Endothelial cell of umbilical vein (primary cell): ENCODE results near the gene CELF5. TPM values are rescaled to one million over a fixed set of nuclear protein-coding genes. Genes with fewer than 3 reads are reported as not detected.

Experiments
- BruUV-seq: library from RNA; stranded (reverse); fragments of 400-500 nt; replicated peaks from 2 replicates; lab custom pipeline; 2021; lab: Mats Ljungman, UMichigan
- CTCF ChIA-PET: fragments of 300-600, 350-600 bp; sonication (Branson Sonifier 250); formaldehyde crosslinking; loops from one replicate; lab custom pipeline; 2021; ENCODE audit warnings: antibody characterized with exemption, inconsistent platforms; lab: Charles Lee
- POLR2A ChIA-PET: fragments of 300-600, 350-600 bp; sonication (Branson Sonifier 250); formaldehyde crosslinking; loops from one replicate; lab custom pipeline; 2021; ENCODE audit warnings: antibody characterized with exemption, inconsistent platforms; lab: Charles Lee
- DNase-seq: peaks from one replicate; pipeline ENCODE4 v3.0.0-alpha.2; 2011; ENCODE audit warnings: low read depth, low spot score
- FAIRE-seq: peaks from 2 replicates; lab custom pipeline; 2011; peaks lifted over from hg19 to GRCh38; lab: Jason Lieb, UNC
- H2AFZ ChIP-seq: 2 replicates; pipeline ENCODE4 v1.6.0; 2012; ENCODE audit warnings: low read depth, low read length, control low read depth, inconsistent platforms
- H3K27ac ChIP-seq: 2 replicates; pipeline ENCODE4 v1.5.1; 2011; ENCODE audit warnings: low read depth, mild to moderate bottlenecking, control low read depth, low read length, moderate library complexity; ENCODE audit not compliant: insufficient read depth
- H3K27me3 ChIP-seq, 2 experiments: 2 replicates each; pipeline versions ENCODE4 v1.6.0 to v1.6.1; 2011; ENCODE audit warnings: low read length in 2 of 2, mixed read lengths in 1 of 2; ENCODE audit not compliant: control insufficient read depth in 2 of 2, insufficient read depth in 2 of 2
- H3K36me3 ChIP-seq, 2 experiments: 2 replicates in 1 of 2; 3 replicates in 1 of 2; pipeline ENCODE4 v1.5.1; 2011; ENCODE audit warnings: low read length in 2 of 2, mild to moderate bottlenecking in 1 of 2, moderate library complexity in 1 of 2; ENCODE audit not compliant: control insufficient read depth in 2 of 2, insufficient read depth in 2 of 2; ENCODE audit errors: extremely low read depth in 1 of 2
- H3K4me1 ChIP-seq: 3 replicates; pipeline ENCODE4 v1.5.1; 2011; ENCODE audit warnings: mild to moderate bottlenecking, low read length; ENCODE audit not compliant: control insufficient read depth, insufficient read depth; ENCODE audit errors: extremely low read depth
- H3K4me2 ChIP-seq: 2 replicates; pipeline ENCODE4 v1.6.1; 2011; ENCODE audit warnings: low read length, control low read depth, mixed read lengths; ENCODE audit not compliant: insufficient read depth
- H3K4me3 ChIP-seq, 3 experiments: fragments of 200-600 bp in 1 of 3; sonication (generic), shearing (Covaris generic) in 1 of 3; replicated peaks in 1 of 3; 2 replicates each; pipeline ENCODE4 v1.5.1; 2011 to 2016; ENCODE audit warnings: control low read depth in 3 of 3, low read length in 3 of 3, mild to moderate bottlenecking in 2 of 3, inconsistent platforms in 1 of 3, low read depth in 1 of 3, moderate library complexity in 1 of 3; ENCODE audit not compliant: insufficient read depth in 1 of 3
- H3K79me2 ChIP-seq: 2 replicates; pipeline ENCODE4 v1.6.0; 2012; ENCODE audit warnings: low read length, inconsistent platforms; ENCODE audit not compliant: control insufficient read depth, insufficient read depth
- H3K9ac ChIP-seq: replicated peaks from 2 replicates; pipeline ENCODE3; 2011; ENCODE audit warnings: low read length, control low read depth; ENCODE audit not compliant: insufficient read depth; ENCODE audit errors: extremely low read depth
- H3K9me1 ChIP-seq: replicated peaks from 3 replicates; pipeline ENCODE4 v1.6.0; 2011; ENCODE audit warnings: mild to moderate bottlenecking, low read length; ENCODE audit not compliant: control insufficient read depth, insufficient read depth; ENCODE audit errors: extremely low read depth
- H3K9me3 ChIP-seq: replicated peaks from 2 replicates; pipeline ENCODE4 v1.5.1; 2012; ENCODE audit warnings: low read length, inconsistent platforms; ENCODE audit not compliant: control insufficient read depth, insufficient read depth
- H4K20me1 ChIP-seq: replicated peaks from 2 replicates; pipeline ENCODE3; 2011; ENCODE audit warnings: mild to moderate bottlenecking, low read length; ENCODE audit not compliant: control insufficient read depth, insufficient read depth; ENCODE audit errors: extremely low read depth
- CTCF ChIP-seq, 2 donors: IDR thresholded peaks; 1 replicate in 1 of 2; 2 replicates in 1 of 2; pipeline ENCODE4 v1.5.1; 2011; ENCODE audit warnings: low read length in 2 of 2, mild to moderate bottlenecking in 2 of 2, moderate library complexity in 2 of 2, control low read depth in 1 of 2, inconsistent platforms in 1 of 2, low read depth in 1 of 2; ENCODE audit not compliant: insufficient read depth in 1 of 2; ENCODE audit errors: extremely low read depth in 1 of 2
- EZH2 ChIP-seq: IDR thresholded peaks from 2 replicates; pipeline ENCODE4 v1.6.1; 2012; ENCODE audit warnings: borderline replicate concordance, low read depth, mild to moderate bottlenecking, moderate library complexity, low read length, inconsistent platforms; ENCODE audit not compliant: severe bottlenecking
- FOS ChIP-seq: IDR thresholded peaks from 2 replicates; pipeline ENCODE4 v1.6.1; 2011; ENCODE audit warnings: mild to moderate bottlenecking, low read length, moderate library complexity, borderline replicate concordance; ENCODE audit not compliant: insufficient read depth
- GATA2 ChIP-seq: IDR thresholded peaks from 2 replicates; pipeline ENCODE4 v1.7.0; 2011; ENCODE audit warnings: low read depth, mild to moderate bottlenecking, moderate library complexity, mixed read lengths, low read length; ENCODE audit not compliant: insufficient read length, insufficient read depth
- JUN ChIP-seq: IDR thresholded peaks from 2 replicates; pipeline ENCODE4 v1.6.1; 2011; ENCODE audit warnings: borderline replicate concordance, low read depth; ENCODE audit not compliant: insufficient read length, insufficient read depth
- MAX ChIP-seq: IDR thresholded peaks from 2 replicates; pipeline ENCODE4 v1.6.1; 2011; ENCODE audit not compliant: insufficient read depth, insufficient read length
- POLR2A ChIP-seq: IDR thresholded peaks from 2 replicates; pipeline ENCODE4 v1.6.1; 2012; ENCODE audit warnings: low read depth, mild to moderate bottlenecking, control low read depth, low read length
- POLR2AphosphoS5 ChIP-seq: IDR thresholded peaks from 2 replicates; pipeline ENCODE4 v1.6.1; 2012; ENCODE audit warnings: low read depth, mild to moderate bottlenecking, control low read depth, low read length, moderate library complexity; ENCODE audit not compliant: insufficient read depth
- dilution Hi-C: fragments of 300-500 bp; cut with MboI; formaldehyde crosslinking; loops from one replicate; pipeline ENCODE4 v1.15.0; 2019; ENCODE audit warnings: low sequenced_read_pairs; ENCODE audit not compliant: extremely low pct_ligation_motif_present
- intact Hi-C: fragments of 100-400 bp; cut with micrococcal nuclease; formaldehyde crosslinking; loops from one replicate; pipeline ENCODE4 v1.10.0; 2022
- polyA plus RNA-seq, 4 experiments: library from polyadenylated mRNA; depleted of rRNA in 3 of 4; stranded (reverse) in 3 of 4; unstranded in 1 of 4; fragments of >200 nt; gene quantifications; 2 replicates each; pipeline versions ENCODE4 v1.2.1 to v1.2.3, GENCODE V29; 2011 to 2012; ENCODE audit warnings: missing spikeins in 1 of 4
- total RNA-seq: library from RNA; stranded (reverse); gene quantifications from 2 replicates; pipeline ENCODE4 v1.2.3, GENCODE V29; 2021

CELF5 gene
- total and polyA plus RNA-seq, 2 donors (not counting 3 experiments of a cell fraction or from before 2014, with no cell fraction given), result not detected

GRCh38 chr19:3294080-3294850 lies 69.8 kb downstream of the CELF5 start:
- DNase-seq, result no peak
- no peak overlapping the region for H3K4me2 ChIP-seq
- ChIA-PET POLR2A (no interaction called here), CTCF (interaction anchor here (0.8 to 1.0 kb wide), 2 partner anchors 8 to 191 kb away, joined by 3 read pairs; no protein-coding TSS in a partner anchor)
- no TSS peak for BruUV-seq
- H4K20me1 ChIP-seq, result no peaks in the 10 kb centered on the region
- H2AFZ ChIP-seq, result no peak overlapping the region
- no peaks in the 10 kb centered on the region for H3K79me2 ChIP-seq
- TF ChIP-seq CTCF (IDR thresholded peaks at IDR 0.05; ENCODE audit: extremely low read depth in 1 of 2, insufficient read depth in 1 of 2, low read depth in 1 of 2, low read length in 2 of 2) (no peak), POLR2AphosphoS5 (no peak), JUN (no peak), MAX (no peak), GATA2 (no peak), FOS (no peak), EZH2 (no peak), POLR2A (no peak)
- H3K36me3 ChIP-seq, result no peaks in the 10 kb centered on the region
- H3K9ac ChIP-seq, result no peak overlapping the region
- no peaks in the 10 kb centered on the region for H3K9me3 ChIP-seq
- no peaks in the 10 kb centered on the region for H3K9me1 ChIP-seq
- dilution Hi-C loops (no loop called here), intact Hi-C loops (no loop called here)
- no peak overlapping the region for H3K27ac ChIP-seq
- FAIRE-seq, result no peak
- no peak overlapping the region for H3K4me3 ChIP-seq
- H3K4me1 ChIP-seq, result no peaks in the 10 kb centered on the region
- H3K27me3 ChIP-seq, result peaks cover 0 to 9% of the 10 kb centered on the region in 2 experiments
